OCI-LY7 (cell line): ENCODE results near the gene STAT5B. TPM values are rescaled to one million over a fixed set of nuclear protein-coding genes. Genes with fewer than 3 reads are reported as not detected.

Source experiments
- BruUV-seq: library from RNA; stranded (reverse); fragments of 400-500 nt; replicated peaks from 2 replicates; lab custom pipeline; 2021; lab: Mats Ljungman, UMichigan
- CTCF ChIA-PET: fragments of 300-600 bp; sonication (Branson Sonifier 250); formaldehyde crosslinking; loops from one replicate; lab custom pipeline; 2022; ENCODE audit warnings: antibody characterized with exemption; ENCODE audit not compliant: unreplicated experiment; lab: Charles Lee
- POLR2A ChIA-PET: fragments of 300-600 bp; sonication (Branson Sonifier 250); formaldehyde crosslinking; loops from one replicate; lab custom pipeline; 2022; ENCODE audit warnings: antibody characterized with exemption; lab: Charles Lee
- DNase-seq: peaks from one replicate; pipeline ENCODE4 v3.0.0-alpha.2; 2015; ENCODE audit warnings: low spot score
- H2AFZ ChIP-seq: fragments of 200-600 bp; sonication (generic), shearing (Covaris generic); 2 replicates; pipeline ENCODE4 v1.6.1; 2014; ENCODE audit warnings: mild to moderate bottlenecking, antibody characterized with exemption, low read length, moderate library complexity
- H3K27ac ChIP-seq: fragments of 200-600 bp; sonication (generic); 2 replicates; pipeline ENCODE4 v1.5.1; 2014; ENCODE audit warnings: mixed run types, low read depth, mild to moderate bottlenecking, moderate library complexity, low read length, inconsistent platforms; ENCODE audit not compliant: poor library complexity, severe bottlenecking
- H3K36me3 ChIP-seq: fragments of 200-600 bp; sonication (generic); 2 replicates; pipeline ENCODE4 v1.6.1; 2014; ENCODE audit warnings: mild to moderate bottlenecking, antibody characterized with exemption, low read length, moderate library complexity, mixed read lengths; ENCODE audit not compliant: insufficient read depth
- H3K4me1 ChIP-seq: fragments of 200-600 bp; sonication (generic); 2 replicates; pipeline ENCODE4 v1.5.1; 2014; ENCODE audit warnings: mild to moderate bottlenecking, low read length; ENCODE audit not compliant: insufficient read depth, poor library complexity, severe bottlenecking
- H3K4me2 ChIP-seq: fragments of 200-600 bp; sonication (generic); 2 replicates; pipeline ENCODE4 v1.6.1; 2014; ENCODE audit warnings: mild to moderate bottlenecking, low read length
- H3K4me3 ChIP-seq: fragments of 200-600 bp; sonication (generic); 2 replicates; pipeline ENCODE4 v1.5.1; 2014; ENCODE audit warnings: mild to moderate bottlenecking, low read depth, low read length; ENCODE audit not compliant: poor library complexity, severe bottlenecking
- H3K79me2 ChIP-seq: fragments of 200-600 bp; sonication (generic); 2 replicates; pipeline ENCODE4 v1.6.1; 2016; ENCODE audit warnings: low read depth, mild to moderate bottlenecking, low read length, moderate library complexity, mixed read lengths; ENCODE audit not compliant: insufficient read depth
- H3K9me2 ChIP-seq: fragments of 200-600 bp; sonication (generic); 2 replicates; pipeline ENCODE4 v1.6.1; 2016; ENCODE audit warnings: mild to moderate bottlenecking, low read length, mixed read lengths; ENCODE audit not compliant: insufficient read depth
- H3K9me3 ChIP-seq: fragments of 200-600 bp; sonication (generic); 2 replicates; pipeline ENCODE4 v1.6.1; 2014; ENCODE audit warnings: mild to moderate bottlenecking, mixed run types, low read length, mixed read lengths
- H4K20me1 ChIP-seq: fragments of 200-600 bp; sonication (generic); 2 replicates; pipeline ENCODE4 v1.6.1; 2014; ENCODE audit warnings: mild to moderate bottlenecking, antibody characterized with exemption, low read length, moderate library complexity, mixed read lengths; ENCODE audit not compliant: insufficient read depth
- EZH2phosphoT487 ChIP-seq: fragments of 200-600 bp; sonication (generic); IDR thresholded peaks from 2 replicates; pipeline ENCODE4 v1.6.1; 2018; ENCODE audit warnings: low read depth, borderline replicate concordance, mild to moderate bottlenecking, mixed run types, antibody characterized with exemption, low read length, moderate library complexity, mixed read lengths
- intact Hi-C: fragments of 100-400 bp; cut with micrococcal nuclease; formaldehyde crosslinking; loops from one replicate; pipeline ENCODE4 v1.10.0; 2022; ENCODE audit not compliant: unreplicated experiment
- total RNA-seq, 2 experiments: library from RNA; depleted of rRNA in 1 of 2; stranded (reverse); fragments of >200 nt in 1 of 2; shearing (Covaris generic) in 1 of 2; gene quantifications; 2 replicates each; pipeline ENCODE4 v1.2.3, GENCODE V29; 2014 to 2022
- TF ChIP-seq, protein P1 (sequence below): fragments of 200-600 bp; sonication (generic); conservative IDR thresholded peaks from 2 replicates; pipeline ENCODE4 v1.5.1; 2014; ENCODE audit warnings: mild to moderate bottlenecking, antibody characterized with exemption, low read length, moderate library complexity, mixed read lengths

The STAT5B gene
- total RNA-seq, 2 experiments from 2014 or later, result 33.3 to 46.7 TPM

DNA sequence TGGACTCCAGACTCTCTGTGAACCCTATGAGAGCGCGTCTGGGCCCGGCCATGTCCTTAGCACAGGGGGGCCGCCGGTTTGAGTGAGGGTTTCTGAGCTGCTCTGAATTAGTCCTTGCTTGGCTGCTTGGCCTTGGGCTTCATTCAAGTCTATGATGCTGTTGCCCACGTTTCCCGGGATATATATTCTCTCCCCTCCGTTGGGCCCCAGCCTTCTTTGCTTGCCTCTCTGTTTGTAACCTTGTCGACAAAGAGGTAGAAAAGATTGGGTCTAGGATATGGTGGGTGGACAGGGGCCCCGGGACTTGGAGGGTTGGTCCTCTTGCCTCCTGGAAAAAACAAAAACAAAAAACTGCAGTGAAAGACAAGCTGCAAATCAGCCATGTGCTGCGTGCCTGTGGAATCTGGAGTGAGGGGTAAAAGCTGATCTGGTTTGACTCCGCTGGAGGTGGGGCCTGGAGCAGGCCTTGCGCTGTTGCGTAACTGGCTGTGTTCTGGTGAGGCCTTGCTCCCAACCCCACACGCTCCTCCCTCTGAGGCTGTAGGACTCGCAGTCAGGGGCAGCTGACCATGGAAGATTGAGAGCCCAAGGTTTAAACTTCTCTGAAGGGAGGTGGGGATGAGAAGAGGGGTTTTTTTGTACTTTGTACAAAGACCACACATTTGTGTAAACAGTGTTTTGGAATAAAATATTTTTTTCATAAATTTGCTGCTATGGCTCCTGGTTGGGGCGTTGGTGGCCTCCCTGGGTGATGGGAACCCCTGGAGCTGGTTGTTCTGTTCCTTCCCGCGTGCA is 35.2 kb upstream of the STAT5B start:
- H3K4me1 ChIP-seq, result peaks cover 34% of the 10 kb centered on the region
- POLR2A ChIA-PET, result no interaction called here
- H3K36me3 ChIP-seq, result no peaks in the 10 kb centered on the region
- no peak overlapping the region for H3K4me3 ChIP-seq
- H3K9me3 ChIP-seq, result no peaks in the 10 kb centered on the region
- no peaks in the 10 kb centered on the region for H4K20me1 ChIP-seq
- intact Hi-C loops, result no loop called here
- TF ChIP-seq EZH2phosphoT487, result no peak
- TF ChIP-seq, protein P1, sequence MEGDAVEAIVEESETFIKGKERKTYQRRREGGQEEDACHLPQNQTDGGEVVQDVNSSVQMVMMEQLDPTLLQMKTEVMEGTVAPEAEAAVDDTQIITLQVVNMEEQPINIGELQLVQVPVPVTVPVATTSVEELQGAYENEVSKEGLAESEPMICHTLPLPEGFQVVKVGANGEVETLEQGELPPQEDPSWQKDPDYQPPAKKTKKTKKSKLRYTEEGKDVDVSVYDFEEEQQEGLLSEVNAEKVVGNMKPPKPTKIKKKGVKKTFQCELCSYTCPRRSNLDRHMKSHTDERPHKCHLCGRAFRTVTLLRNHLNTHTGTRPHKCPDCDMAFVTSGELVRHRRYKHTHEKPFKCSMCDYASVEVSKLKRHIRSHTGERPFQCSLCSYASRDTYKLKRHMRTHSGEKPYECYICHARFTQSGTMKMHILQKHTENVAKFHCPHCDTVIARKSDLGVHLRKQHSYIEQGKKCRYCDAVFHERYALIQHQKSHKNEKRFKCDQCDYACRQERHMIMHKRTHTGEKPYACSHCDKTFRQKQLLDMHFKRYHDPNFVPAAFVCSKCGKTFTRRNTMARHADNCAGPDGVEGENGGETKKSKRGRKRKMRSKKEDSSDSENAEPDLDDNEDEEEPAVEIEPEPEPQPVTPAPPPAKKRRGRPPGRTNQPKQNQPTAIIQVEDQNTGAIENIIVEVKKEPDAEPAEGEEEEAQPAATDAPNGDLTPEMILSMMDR, result no peak
- no peaks in the 10 kb centered on the region for H3K9me2 ChIP-seq
- no peaks in the 10 kb centered on the region for H3K79me2 ChIP-seq
- peak overlapping the region; percentile 60; the same call in 1 of the 2 replicates for H3K4me2 ChIP-seq
- BruUV-seq, result no TSS peak
- no peak overlapping the region for H2AFZ ChIP-seq
- no peak overlapping the region for H3K27ac ChIP-seq
- no peak for DNase-seq
- CTCF ChIA-PET, result no interaction called here

DNA sequence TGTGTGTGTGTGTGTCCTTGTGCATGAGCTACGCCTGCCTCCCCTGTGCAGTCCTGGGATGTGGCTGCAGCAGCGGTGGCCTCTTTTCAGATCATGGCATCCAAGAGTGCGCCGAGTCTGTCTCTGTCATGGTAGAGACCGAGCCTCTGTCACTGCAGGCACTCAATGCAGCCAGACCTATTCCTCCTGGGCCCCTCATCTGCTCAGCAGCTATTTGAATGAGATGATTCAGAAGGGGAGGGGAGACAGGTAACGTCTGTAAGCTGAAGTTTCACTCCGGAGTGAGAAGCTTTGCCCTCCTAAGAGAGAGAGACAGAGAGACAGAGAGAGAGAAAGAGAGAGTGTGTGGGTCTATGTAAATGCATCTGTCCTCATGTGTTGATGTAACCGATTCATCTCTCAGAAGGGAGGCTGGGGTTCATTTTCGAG is 34.6 kb upstream of the STAT5B start:
- H3K4me2 ChIP-seq, result no peak overlapping the region
- BruUV-seq, result no TSS peak
- H3K4me3 ChIP-seq, result no peak overlapping the region
- H4K20me1 ChIP-seq, result no peaks in the 10 kb centered on the region
- no peaks in the 10 kb centered on the region for H3K36me3 ChIP-seq
- H2AFZ ChIP-seq, result no peak overlapping the region
- no peaks in the 10 kb centered on the region for H3K9me3 ChIP-seq
- DNase-seq, result no peak
- no peaks in the 10 kb centered on the region for H3K79me2 ChIP-seq
- intact Hi-C loops, result no loop called here
- H3K4me1 ChIP-seq, result peaks cover 30% of the 10 kb centered on the region
- ChIA-PET POLR2A (no interaction called here), CTCF (no interaction called here)
- H3K27ac ChIP-seq, result no peak overlapping the region
- H3K9me2 ChIP-seq, result no peaks in the 10 kb centered on the region
- no peak for TF ChIP-seq EZH2phosphoT487
- TF ChIP-seq, protein P1, result no peak
